HT1080 (cell line): ENCODE data around the gene TMEM163. TPM values are rescaled to one million over a fixed set of nuclear protein-coding genes. Genes with fewer than 3 reads are reported as not detected.
A peak's percentile ranks its signal among the peaks of the same experiment; 100 is the strongest.

Experiments used
- DNase-seq: peaks from one replicate; pipeline ENCODE4 v3.0.0-alpha.2; 2015; ENCODE audit warnings: low read depth
- total RNA-seq: library from RNA; depleted of rRNA; stranded (reverse); fragments of >200 nt; shearing (Covaris generic); gene quantifications from 2 replicates; pipeline ENCODE4 v1.2.3, GENCODE V29; 2014

The TMEM163 gene
- total RNA-seq, 1 experiment from 2014 or later = 1.0 TPM

DNA sequence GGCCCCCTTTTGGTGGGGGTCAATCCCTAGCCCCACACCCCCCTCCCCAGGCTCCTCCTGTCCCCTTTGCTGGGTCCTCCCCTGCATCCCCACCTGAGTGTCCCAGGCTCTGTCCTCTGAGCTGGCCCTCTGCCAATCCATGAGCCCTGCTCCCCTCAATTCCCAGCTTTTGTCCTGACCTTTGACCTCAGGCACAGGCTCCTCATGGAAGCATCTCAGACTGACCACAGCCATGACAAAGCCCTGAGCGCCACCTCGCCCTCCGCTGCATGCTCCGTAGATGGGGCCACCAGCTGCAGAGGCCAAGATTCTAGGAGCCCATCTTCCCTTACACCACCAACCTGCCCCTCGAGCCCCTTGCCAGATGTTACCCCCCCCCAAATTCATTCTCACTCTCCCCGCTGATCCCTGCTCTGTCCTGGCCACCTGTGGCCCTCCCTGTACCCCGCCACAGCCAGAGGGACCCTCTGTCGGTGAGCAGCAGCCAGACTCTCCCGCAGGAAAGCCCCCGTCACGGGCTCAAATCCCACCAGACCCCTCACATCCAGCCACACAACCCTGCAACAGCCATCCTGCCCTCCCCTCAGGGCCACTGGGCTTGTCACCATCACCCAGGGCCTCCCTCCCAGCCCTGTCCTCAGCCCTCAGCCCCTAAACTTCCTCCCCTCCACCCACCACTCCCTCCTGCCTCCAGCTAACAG lies 258.9 kb downstream of the TMEM163 start:
- no peak for DNase-seq

DNA sequence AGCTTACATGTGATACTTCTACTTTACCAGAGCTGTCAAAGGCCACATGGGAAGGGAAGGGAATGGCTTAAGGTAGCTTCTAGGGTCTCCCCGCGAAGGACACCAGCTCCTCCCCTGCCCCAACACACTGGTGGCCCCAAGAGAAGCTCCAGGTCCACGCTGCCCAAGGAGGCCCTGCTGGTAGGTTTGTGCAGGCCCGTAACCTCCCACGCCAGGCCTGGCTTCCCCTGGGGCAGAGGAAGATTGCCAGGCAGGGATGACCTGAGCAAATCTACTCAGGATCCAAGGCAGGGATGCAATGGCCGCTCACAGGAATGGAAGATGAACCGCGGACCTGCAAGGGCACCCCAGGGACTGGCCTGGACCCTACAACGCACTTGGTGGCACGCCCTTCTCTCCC lies 259.9 kb downstream of the TMEM163 start:
- DNase-seq = no peak

DNA sequence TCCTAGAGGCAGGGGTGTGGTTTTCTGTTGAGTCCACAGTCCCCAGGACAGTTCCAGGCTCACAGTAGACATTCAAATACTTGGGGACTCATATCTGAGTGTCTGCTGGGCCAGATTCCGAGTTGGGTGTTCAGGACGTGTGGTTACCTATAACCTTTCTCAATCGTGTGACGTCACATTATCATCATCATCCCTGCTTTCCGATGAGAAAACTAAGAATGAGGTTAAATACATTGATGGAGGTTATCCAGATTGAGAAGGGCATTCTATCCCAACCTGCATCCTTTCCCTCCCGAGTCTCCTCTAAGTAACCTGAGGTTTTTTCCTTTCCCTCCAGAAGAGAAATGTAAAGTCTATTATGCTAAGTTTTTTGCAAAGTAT lies 260.3 kb downstream of the TMEM163 start:
- no peak for DNase-seq

DNA sequence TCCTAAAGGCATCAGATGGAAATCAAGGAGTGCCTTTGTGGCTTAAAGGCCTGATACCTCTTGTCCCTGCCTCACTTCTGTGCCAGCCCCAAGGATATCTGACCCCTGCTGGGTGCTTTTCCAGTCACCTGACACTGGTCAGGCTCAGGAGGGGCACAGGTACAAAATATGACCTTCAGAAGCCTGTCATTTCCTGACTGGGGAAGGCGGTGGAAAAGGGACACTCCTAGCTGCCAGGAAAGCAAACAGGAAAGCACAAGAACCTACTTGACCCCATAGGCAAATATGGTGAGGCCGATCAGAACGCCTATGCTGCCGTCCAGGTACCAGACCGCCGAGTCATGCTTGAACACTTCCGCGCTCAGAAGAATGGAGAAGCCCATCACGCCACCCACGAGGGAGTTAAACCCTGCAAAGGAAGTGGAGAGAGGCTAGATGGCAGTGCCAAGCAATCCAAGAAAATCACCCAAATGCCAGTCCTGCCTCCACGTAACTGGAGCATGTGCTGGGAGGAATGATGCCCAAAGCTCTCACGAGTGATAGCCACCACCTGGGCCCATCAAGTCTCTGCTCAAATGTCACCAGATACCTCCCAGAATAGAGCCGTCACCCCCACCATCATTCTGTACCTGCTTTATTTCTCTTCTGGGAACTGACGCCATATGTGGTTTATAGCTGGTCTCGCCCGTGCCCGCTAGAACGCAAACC lies 260.9 kb downstream of the TMEM163 start:
- DNase-seq = no peak

DNA sequence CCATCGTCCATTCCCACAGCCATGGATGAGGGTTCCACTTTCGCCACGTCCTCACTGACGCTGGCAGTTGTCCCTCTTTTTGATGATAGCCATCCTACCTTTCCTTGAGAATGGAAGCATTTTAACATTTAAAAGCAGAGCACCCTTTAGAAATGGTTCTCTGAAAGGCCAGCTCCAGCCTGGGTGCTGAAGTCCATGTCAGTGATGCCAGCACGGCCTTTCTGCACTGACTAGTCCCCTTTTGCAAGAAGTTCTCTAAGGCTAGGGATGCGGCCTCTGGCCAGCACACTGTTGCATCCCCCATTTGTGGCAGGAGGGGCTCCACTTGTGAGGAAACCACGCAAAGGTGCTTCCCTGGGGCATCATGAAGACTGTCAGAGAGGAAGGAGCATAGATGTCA lies 261.4 kb downstream of the TMEM163 start:
- DNase-seq = no peak

DNA sequence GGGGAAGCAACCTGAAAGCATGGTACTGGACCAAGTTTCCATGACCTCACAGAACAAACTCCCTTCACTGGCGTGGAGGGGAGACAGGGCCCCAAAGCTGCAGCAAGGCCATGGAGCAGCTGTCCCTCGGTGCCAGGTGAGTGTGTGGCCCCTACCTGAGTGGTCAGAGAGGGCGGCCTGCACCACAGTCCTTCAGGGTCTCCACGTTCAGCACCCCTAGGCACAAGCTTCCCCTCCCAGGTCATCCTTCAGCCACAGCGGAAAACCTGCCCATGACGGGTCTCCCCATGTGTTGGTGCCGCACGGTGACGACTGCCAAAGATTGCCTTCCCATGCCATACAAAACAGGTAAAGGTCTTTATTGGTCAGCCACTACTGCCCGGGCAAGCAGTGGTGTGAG lies 263.4 kb downstream of the TMEM163 start:
- no peak for DNase-seq

DNA sequence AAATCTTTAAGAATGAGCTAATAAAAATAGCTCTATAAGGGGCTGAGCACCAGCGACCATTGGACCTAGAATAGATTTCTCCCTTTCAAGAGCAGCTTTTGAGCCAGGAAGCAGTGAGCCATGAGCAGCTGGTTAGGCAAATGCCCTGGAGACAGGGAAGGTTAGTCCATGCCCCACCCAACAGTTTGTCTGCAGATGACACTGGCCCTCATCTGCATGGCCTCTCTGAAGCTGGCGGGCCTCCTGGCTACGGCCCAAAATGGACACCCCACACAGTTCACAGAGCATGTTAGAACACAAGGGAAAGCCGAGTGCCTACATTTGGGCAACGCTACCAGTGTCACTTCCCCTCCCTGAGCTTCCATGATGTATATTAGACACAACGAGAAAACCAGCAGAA lies 263.9 kb downstream of the TMEM163 start:
- DNase-seq = no peak

DNA sequence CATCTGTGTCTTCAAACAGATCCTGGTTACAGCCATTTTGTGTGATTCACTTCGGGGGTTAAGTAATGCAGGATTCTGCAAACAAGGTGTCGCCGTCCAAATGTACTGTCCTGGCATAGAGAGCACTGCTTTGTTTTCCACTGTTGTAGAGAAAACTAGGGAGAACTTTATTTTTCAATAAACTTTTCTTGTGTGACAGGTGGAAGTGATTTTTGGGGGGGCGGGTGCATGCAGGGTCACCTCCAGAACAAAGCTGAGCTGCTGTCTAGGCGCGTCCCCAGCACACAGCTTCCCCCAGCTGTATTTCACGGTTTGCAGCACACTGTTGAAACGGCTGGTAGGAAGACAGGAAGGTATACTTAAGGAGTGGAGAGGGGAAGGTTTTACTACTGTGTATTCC lies 264.4 kb downstream of the TMEM163 start:
- DNase-seq = no peak

DNA sequence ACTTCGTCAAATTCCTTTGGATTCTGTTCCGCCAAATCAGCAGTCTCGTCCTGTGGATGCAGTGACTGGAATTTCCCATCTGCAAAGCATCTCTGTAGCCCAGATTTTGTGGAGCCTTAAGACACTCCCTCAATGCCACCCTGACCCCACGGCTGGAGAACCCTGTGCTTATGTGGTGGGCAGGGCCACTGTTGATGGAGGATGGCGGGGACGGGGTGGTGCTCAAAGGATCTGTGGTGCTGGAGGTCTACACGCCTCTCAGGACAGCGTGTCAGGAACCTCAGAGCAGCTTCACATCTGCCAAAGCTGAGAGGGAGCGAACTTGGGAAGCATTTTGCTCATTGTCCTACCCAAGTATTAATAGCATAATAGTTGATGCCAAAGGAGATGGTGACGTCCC lies 264.8 kb downstream of the TMEM163 start:
- no peak for DNase-seq

DNA sequence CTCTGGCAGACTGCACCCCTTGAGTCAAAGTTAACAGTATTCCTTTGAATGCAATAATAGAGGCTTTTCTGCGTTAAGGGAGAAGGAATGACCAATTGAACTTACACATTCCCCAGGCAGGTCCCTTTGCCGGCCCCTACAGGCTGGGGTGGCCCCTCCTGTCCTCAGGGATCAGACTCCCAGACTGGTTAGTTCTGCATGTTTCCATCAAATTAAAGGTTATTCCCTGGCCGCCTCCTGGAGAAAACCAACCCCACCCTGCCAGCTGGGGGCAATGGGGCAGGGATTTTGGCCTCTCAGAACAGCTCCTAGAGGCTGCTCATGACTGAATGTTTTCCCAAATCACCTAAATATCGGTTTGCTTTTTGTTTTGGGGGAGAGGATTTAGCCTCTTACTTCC lies 265.3 kb downstream of the TMEM163 start:
- DNase-seq = no peak

DNA sequence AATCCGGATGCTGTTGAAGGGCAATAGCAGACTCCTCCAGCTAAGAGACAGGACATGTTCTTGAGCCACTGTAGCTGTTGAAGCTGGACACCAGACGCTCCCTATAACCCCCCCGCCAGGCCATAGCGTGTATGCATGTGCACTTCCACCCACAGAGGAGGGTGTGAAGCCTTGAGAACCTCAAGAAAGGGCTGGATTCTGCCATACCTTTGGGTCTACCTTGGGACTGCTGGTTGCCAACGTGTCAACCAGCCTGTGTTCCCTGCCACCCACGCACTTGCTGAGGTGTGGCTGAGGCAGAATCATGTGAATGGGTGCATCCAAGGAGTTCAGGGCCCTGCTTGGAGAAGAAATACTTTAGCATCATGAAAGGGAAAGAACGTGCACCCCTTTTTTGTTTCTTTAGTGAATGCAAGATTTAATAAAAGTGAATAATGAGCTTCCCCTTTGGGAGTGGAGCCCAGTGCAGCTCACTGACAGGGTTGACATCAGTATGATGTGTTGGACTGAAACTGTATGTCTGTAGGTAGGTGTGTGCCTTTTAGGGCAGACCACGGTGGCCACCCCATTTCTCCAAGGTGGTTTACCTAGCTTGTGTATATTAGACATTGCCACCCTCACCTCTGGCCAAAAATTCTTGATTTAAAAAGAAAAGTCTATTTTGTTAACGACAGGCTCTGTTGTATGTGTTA lies 266.6 kb downstream of the TMEM163 start:
- DNase-seq = no peak

DNA sequence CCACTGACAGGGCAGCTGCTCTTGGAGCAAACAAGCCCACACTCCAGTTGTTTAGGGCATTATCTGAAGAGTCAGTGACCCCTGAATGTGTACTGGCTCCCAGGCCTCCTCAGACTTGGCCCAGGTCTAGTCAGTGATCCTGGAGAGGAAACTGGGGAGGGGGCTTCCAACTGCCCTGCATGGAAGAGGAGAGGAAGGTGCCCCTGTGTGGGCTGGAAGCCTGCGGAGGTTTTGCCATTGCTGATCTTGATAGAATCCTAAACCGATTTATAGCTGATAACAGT lies 267.5 kb downstream of the TMEM163 start:
- DNase-seq = no peak

DNA sequence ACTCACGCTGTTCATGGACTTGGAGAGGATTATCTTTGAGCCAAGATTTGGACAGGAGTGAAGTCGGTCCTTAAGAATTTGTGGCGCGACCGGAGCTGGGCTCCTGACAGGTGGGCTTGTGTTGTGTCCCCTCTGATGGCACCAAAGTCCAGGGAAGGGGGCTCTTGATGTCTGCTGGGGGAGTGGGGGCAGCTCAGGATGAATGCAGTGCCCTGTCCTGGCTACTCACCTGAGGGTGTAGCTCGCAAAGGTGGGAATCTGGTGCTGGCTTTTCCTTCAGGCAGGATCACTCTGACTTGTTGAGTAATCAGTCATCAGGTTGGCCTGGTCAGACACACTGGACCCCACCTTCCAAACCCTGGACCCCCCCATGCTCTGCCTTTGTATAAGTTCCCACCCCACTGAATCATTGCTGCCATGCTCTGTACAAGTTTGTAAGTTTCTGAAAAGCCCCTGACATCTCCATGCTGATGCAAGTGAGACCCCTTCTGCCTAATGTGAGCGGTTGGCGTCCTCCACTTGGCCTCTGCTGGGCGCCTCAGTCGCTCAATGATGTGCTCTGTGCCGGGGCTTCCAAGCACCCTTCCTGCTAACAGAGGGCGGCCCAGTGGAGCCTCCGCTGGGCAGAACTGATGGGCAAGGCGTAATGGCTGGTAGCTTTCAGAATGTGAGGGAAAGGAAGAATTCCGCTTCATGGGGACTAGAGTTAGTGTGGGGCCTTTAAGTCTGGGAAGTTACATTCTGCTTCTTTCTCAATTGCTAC lies 268.9 kb downstream of the TMEM163 start:
- no peak for DNase-seq

DNA sequence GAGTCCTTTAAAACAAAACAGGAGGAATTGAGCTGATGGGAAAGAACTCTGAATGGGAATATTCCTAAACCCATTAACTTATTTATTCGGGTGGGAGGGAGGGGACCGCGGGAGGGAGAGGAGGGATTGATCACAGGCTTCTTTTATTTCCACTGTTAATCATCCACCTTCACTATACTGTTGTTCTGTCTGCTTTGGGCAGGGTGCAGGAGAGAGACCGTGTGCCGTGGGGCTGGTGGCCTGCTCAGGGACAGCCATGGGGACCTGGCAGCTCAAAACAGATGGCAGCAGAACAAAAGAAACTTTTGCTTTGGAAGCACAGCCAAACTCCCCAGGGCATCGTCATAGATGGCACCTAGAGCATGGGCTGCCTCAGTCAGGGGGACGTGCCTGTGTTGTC lies 269.6 kb downstream of the TMEM163 start:
- no peak for DNase-seq

DNA sequence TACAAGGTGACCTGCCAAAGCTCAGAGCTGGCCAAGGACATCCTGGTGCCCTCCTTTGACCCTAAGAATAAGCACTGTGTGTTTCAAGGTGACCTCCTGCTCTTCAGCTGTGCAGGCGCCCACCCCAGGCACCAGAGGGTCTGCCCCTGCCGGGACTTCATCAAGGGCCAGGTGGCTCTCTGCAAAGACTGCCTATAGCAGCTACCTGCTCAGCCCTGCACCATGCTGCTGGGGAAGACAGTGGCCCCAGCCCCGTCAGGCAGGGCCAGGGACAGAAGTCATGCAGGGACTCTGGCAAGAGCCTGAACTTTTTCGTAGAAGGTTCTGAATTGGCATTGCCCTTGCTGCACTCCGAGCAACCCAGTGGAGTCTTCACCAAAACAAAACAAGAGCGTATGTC lies 270.1 kb downstream of the TMEM163 start:
- no peak for DNase-seq

DNA sequence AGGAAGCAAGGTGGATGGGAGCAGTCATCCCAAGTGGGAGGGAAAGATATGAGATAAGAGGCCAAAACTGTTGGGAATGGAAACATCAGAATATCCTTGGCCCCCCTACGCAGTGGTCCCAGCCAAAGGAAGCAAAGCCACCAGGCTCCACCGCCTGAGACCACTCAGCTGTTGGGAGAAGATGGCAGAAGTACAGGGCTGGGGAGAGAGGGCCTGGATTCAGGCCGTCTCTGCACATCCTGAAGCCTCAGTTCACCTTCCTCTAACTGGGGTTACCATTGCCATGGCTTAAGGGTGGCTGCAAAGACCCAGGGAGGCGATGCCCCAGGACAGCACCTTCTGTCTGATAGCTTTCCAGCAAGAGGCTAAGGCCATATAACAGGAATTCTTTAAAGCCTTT lies 271.1 kb downstream of the TMEM163 start:
- DNase-seq = no peak

DNA sequence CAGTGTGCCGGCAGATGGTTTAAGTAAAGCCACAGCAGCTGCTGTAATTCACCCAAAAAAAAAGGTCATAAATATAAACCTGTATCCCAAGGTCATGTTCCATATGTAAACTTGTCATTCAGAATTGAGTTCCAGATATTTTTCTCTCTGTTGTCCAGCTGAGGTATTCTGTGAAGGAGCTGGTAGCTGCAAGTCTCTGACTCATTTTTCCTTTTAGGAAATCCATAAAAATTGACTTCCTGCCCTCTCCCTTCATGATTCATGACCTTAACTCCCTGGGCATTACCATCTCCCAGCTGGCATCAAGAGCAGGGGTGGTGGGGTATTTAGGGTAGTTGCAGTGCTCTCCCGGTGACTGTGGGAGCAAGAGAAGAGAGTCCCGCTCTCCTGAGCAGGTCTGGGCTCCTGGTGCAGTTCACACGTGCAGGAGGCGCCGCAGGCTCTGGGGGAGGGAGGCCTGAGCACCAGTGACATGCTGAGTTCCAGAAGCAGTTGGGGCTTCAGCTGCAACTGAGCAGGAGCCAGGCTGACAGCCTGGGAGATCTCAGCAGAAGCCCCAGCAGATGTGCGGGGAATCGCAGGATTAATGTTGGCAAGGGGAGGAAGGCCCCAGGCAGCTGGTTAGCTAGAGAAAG lies 272.3 kb downstream of the TMEM163 start:
- DNase-seq = peak; percentile 89

DNA sequence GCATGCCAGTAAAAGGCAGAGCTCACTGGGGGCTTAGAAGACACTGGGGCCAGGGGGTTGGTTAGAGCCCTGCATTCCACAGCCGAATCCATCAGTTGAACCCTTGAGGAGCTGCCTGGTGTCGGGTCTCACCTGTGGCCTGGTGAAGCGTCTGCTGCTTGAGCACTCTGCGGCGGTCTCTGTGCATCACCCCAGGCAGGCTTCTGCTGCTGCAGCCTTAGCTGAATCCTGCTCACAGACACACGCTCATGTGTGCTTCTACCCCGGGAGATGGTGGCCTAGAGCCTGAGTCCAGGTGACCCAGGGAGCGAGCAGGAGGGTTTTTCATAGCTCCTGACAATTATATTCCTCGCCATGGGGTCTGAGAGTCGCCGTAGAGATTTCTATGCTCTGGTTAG lies 272.8 kb downstream of the TMEM163 start:
- no peak for DNase-seq

DNA sequence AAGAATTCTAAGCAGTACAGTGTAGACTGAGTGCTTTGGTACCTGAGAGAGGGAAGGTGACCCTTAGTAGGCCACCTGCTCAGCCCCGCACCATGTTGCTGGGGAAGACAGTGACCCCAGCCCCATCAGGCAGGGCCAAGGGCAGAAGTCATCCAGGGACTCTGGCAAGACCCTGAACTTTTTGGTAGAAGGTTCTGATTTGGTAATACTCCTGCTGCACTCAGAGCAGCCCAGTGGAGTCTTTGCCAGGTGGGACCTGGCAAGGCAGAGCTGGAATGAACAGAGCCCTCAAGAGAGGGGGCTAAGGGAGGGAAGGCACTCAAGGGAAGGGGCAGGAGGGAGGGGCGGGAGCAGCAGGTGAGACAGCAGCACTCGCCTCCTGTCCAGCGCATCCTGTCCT lies 273.7 kb downstream of the TMEM163 start:
- no peak for DNase-seq

DNA sequence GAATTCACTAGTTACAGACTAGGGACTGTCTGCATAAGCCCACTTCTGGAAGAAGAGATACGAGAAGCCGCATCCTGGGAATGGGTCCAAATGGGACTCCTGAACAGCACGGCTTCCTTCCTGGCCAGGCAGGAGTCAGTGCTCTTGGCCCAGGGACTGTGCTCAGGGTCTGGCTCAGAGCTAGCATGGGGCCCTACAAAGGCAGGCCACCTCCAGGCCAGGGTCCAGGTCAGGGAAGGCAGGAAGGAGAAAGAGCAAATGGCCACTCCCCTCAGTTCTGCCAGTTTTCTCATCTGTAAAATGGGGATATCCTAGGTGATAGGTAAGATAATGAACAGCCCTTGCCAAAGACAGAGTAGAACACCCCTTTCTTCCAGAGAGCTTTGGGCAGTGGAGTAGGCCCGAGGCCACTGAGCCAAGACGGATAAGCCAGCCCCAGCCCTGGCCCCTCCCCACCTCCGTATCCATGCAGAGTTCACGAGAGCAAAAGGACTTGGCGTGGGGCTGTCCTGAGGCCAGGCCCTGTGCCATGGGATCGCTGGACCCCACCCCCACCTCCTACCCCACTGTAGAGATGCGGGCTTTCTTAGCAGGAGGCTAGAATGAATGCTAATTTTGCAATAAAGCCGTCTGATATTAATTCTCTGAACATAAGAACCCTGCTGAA lies 274.9 kb downstream of the TMEM163 start:
- no peak for DNase-seq
